DMS53 treated with DMSO at 0.1 percent for 48 hours (cell line): ENCODE data around the gene NRG3.
"Not testable (repeated sequence)": the region's sequence is repeated elsewhere in the genome, so short reads cannot be mapped to it uniquely, and the experiment has no call there.

Source experiments
- DNase-seq: peaks from one replicate; lab custom pipeline; 2025; ENCODE audit not compliant: unreplicated experiment; lab: John Stamatoyannopoulos, UW

NRG3 gene

GRCh38 chr10:81953420-81953819 is 78.4 kb downstream of the NRG3 start:
- DNase-seq: peak; percentile 19

DNA sequence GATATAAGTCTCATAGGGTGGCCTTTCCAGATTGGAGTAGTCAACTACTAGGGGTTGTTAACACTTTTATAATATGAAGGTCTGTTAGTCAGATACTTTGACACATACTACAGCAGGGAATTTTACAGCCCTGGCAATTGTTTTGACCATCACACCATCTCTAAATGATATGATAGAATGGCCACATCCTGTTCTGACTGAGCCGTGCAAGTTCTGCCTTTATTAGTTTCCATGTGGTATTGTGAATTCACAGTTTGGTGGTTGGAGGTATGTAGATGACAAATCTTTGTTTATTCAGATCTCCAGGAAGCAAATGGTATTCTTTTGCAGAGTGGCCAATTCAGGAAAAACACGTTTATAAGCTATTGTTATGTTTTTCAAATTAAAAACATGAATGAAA is 83.0 kb downstream of the NRG3 start:
- peak; percentile 9 for DNase-seq

- no peak for DNase-seq
Observed at GRCh38 chr10:81959016-81959415, 84.0 kb downstream of the NRG3 start.

GRCh38 chr10:81961451-81962184 is 86.6 kb downstream of the NRG3 start:
- no peak for DNase-seq

GRCh38 chr10:81963606-81964005 is 88.6 kb downstream of the NRG3 start:
- no peak for DNase-seq

GRCh38 chr10:81967716-81968115 is 92.7 kb downstream of the NRG3 start:
- DNase-seq: no peak

- no peak for DNase-seq
Observed at GRCh38 chr10:81969136-81969535, 94.1 kb downstream of the NRG3 start.

DNA sequence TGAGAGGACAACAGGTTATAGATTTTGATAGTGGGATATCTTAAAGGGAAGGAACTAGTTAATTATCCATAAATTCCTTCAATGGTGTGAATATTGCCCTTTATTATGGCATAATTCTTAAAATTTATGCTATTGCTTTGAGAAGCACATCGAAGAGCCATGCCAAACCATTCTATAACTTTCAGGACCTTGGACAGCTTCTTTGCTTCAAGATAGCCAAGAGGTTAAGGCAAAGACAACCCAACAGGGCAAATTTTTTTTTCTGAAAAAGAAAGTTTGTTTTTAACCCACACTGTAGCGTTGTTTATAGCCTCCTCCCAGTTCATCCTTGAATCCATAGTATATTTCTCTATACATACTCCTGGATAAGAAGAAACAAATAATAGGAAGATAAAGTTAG is 103.2 kb downstream of the NRG3 start:
- no peak for DNase-seq

- DNase-seq: no peak
Observed at GRCh38 chr10:81981724-81982123, 106.7 kb downstream of the NRG3 start.

DNA sequence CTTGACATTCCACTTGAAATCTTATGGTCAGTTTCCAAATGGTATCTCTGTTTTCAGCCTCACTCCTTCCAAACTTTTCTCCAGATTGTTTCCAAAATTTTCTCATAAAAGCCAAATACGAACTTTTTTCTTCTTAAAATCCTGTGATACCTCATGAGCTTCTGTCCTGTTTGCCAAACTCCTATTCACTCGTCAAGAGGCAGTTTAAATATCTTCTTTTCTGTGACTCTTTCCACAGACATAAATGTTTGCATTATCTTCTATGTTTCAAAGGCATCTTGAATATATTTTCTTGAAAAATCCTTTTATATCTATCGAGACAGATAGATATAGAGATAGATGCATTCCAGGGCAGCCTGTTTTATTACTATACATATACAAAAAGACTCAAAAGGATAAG is 109.4 kb downstream of the NRG3 start:
- no peak for DNase-seq

GRCh38 chr10:81995254-81995653 is 120.3 kb downstream of the NRG3 start:
- DNase-seq: no peak

- DNase-seq: no peak
Observed at GRCh38 chr10:81996927-81997326, 121.9 kb downstream of the NRG3 start.

- no peak for DNase-seq
Observed at GRCh38 chr10:82020999-82021398, 146.0 kb downstream of the NRG3 start.

- DNase-seq: no peak
Observed at GRCh38 chr10:82027711-82028110, 152.7 kb downstream of the NRG3 start.

- no peak for DNase-seq
Observed at GRCh38 chr10:82037076-82037475, 162.1 kb downstream of the NRG3 start.

GRCh38 chr10:82038587-82038986 is 163.6 kb downstream of the NRG3 start:
- no peak for DNase-seq

- no peak for DNase-seq
Observed at GRCh38 chr10:82040336-82040735, 165.3 kb downstream of the NRG3 start.

GRCh38 chr10:82041018-82041417 is 166.0 kb downstream of the NRG3 start:
- DNase-seq: no peak

DNA sequence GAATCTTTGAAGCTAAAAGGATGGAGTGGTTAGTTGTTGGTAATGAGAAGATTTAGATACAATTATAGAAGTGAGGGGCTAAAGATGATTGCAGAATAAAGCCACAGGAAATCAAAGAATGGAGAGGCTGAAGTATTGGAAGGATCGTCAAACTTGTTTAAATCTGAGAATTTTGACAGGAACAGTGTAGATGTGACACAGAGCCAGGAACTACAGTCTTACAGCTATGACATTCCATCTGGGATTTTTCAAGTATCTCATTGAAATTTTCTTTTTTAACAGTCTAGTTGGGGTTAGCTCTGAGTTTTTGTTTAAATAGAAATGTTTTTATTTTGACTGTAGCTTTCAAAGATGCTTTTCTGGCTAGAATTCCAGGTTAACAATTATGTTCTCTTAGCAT is 181.4 kb downstream of the NRG3 start:
- DNase-seq: no peak

GRCh38 chr10:82067192-82067591 is 192.2 kb downstream of the NRG3 start:
- not testable (repeated sequence) for DNase-seq

GRCh38 chr10:82068501-82068900 is 193.5 kb downstream of the NRG3 start:
- no peak for DNase-seq

GRCh38 chr10:82071231-82071630 is 196.2 kb downstream of the NRG3 start:
- DNase-seq: no peak

DNA sequence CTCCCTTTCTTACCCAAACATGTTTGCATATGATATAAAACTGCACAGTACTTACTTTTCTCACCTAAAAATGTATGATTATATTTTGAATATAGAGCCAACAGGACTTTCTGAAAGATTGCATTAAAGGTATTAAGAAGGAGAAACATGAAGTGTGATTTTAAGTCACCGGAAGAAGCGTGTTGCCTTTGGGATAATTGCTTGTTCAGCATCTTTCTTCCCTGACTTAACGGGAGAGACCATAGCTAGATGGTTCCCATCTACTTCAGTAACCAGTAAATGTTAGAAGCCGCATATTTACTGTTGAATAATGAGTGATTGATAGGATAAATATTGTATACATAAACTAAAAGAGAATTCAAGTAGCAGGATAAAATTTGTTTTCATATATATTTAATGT is 197.1 kb downstream of the NRG3 start:
- no peak for DNase-seq
